ENCODE data around the gene ADAMTSL1.

The ADAMTSL1 gene

DNA sequence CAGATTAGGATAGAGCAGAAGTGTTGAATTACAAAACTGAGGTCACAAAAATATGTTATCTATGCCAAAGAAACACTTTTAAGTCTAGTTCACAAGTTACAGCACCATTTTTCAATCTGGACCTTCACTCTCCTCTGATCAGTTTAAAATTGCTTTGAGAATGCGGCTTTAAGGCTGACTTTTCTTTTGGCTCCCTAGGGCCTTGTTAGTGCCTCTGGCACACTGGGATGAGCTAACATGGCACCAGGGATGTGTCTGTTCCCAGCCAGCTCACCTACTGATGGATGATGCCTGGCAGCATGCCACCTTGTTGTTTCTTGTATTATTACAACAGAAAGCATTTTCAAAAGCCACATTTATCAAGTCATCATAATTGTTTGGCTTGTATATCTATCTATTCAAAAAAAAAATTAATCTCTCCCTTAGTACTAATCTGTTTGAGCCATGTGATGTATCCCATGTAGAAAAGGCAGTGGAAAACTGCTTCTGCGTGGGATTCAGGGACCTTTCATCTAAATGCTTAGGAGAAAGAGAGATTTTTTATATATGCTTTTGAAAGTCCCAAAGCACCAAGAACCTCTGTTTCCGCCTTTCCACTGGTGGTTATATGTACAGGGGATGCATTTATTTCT lies 46.6 kb downstream of the ADAMTSL1 start:
- Histone ChIP-seq H3K4me1 (ENCODE audit: control insufficient read depth in 5 of 5, insufficient read depth in 5 of 5, low read length in 5 of 5) (peaks cover 0 to 10% (median 6%) of the 10 kb centered on the region in 5 donors), H3K27me3 (ENCODE audit: control insufficient read depth in 5 of 5, insufficient read depth in 4 of 5, low read length in 5 of 5) (no peaks in the 10 kb centered on the region), H3K27ac (ENCODE audit: low read depth, low read length) (no peak overlapping the region), H3K36me3 (ENCODE audit: control insufficient read depth in 5 of 5, insufficient read depth in 5 of 5, low read length in 5 of 5) (no peaks in the 10 kb centered on the region), H3K4me3 (ENCODE audit: low read depth in 1 of 5, low read length in 5 of 5) (no peak overlapping the region), H3K9ac (ENCODE audit: low read length in 5 of 5) (no peak overlapping the region), H3K9me3 (ENCODE audit: control insufficient read depth in 5 of 5, low read length in 5 of 5) (no peaks in the 10 kb centered on the region)

DNA sequence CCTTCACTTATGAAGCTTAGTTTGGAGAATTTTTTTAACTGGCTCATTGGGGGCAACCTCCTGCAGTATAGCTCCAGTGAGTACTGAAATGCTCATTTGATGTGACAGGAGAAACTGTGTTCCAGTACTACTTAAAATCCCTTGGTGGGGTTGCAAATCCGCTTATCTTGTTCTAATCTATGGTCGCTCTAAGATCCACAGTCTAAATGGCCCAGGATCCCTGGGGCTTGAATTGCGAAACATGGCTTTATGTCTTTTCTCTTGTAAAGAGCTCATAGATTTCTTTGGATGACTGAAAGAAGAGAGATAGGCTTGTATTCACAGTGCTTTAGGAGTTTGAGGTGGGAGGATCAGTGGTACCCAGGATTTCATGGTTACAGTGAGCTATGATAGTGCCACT lies 52.7 kb downstream of the ADAMTSL1 start:
- no peak overlapping the region for H3K27ac ChIP-seq (ENCODE audit: low read depth, low read length)
- H3K27me3 ChIP-seq (ENCODE audit: control insufficient read depth in 5 of 5, insufficient read depth in 4 of 5, low read length in 5 of 5), result no peaks in the 10 kb centered on the region
- no peaks in the 10 kb centered on the region for H3K9me3 ChIP-seq (ENCODE audit: control insufficient read depth in 5 of 5, low read length in 5 of 5)
- no peaks in the 10 kb centered on the region for H3K36me3 ChIP-seq (ENCODE audit: control insufficient read depth in 5 of 5, insufficient read depth in 5 of 5, low read length in 5 of 5)
- H3K4me3 ChIP-seq (ENCODE audit: low read depth in 1 of 5, low read length in 5 of 5), result no peak overlapping the region
- no peaks in the 10 kb centered on the region for H3K4me1 ChIP-seq (ENCODE audit: control insufficient read depth in 5 of 5, insufficient read depth in 5 of 5, low read length in 5 of 5)
- H3K9ac ChIP-seq (ENCODE audit: low read length in 5 of 5), result no peak overlapping the region

DNA sequence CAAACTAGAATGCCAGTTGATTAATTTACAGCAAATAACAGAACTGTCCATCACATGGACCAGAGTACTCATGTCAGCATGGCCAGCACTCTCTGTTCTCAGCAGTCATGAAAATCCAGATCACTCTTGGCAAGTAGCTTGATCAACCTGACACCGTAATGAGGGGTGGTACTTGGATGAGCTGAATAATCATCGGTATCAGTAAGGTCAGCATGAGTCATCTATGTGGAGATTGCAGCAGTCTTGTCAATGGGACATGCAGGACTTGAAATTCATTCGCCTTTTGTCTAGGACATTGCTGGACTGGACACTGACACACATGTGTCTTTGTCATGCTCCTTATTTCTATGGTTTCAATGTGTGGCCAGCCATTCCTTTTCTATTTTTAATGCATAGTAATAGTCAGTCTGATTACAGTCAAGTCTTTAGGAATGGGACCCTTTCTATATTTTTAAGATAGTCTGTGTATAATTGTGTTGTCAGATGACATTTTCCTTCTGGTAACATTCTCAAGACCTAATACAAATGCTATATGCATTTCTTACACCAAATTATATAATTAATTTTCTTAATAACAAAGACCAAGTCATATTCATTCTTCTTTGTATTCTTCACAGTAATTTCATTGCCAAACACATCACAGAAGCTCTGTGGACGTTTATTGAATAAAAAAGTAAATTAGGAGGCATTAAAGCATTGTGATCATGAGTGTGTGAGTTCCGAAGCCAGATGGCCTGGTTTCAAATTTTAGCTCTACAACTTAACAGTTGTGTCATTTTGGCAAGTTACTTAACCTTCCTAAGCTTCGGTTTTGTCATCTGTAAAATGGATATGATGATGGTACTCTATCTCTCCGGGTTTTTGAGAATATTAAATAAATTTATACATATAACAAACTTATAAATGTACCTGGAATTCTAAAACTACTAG lies 57.4 kb downstream of the ADAMTSL1 start:
- Histone ChIP-seq H3K4me1 (ENCODE audit: control insufficient read depth in 5 of 5, insufficient read depth in 5 of 5, low read length in 5 of 5) (no peaks in the 10 kb centered on the region), H3K4me3 (ENCODE audit: low read depth in 1 of 5, low read length in 5 of 5) (no peak overlapping the region), H3K36me3 (ENCODE audit: control insufficient read depth in 5 of 5, insufficient read depth in 5 of 5, low read length in 5 of 5) (no peaks in the 10 kb centered on the region), H3K9ac (ENCODE audit: low read length in 5 of 5) (no peak overlapping the region), H3K27ac (ENCODE audit: low read depth, low read length) (no peak overlapping the region), H3K27me3 (ENCODE audit: control insufficient read depth in 5 of 5, insufficient read depth in 4 of 5, low read length in 5 of 5) (no peaks in the 10 kb centered on the region), H3K9me3 (ENCODE audit: control insufficient read depth in 5 of 5, low read length in 5 of 5) (peaks cover 0 to 15% (median 13%) of the 10 kb centered on the region in 5 donors)

- Histone ChIP-seq H3K9ac (ENCODE audit: low read length in 5 of 5) (no peak overlapping the region), H3K27me3 (ENCODE audit: control insufficient read depth in 5 of 5, insufficient read depth in 4 of 5, low read length in 5 of 5) (no peaks in the 10 kb centered on the region), H3K9me3 (ENCODE audit: control insufficient read depth in 5 of 5, low read length in 5 of 5) (peaks cover 0 to 15% (median 13%) of the 10 kb centered on the region in 5 donors), H3K4me3 (ENCODE audit: low read depth in 1 of 5, low read length in 5 of 5) (peak overlapping the region in 1 of 5 donors; percentile 11), H3K27ac (ENCODE audit: low read depth, low read length) (no peak overlapping the region), H3K4me1 (ENCODE audit: control insufficient read depth in 5 of 5, insufficient read depth in 5 of 5, low read length in 5 of 5) (no peaks in the 10 kb centered on the region), H3K36me3 (ENCODE audit: control insufficient read depth in 5 of 5, insufficient read depth in 5 of 5, low read length in 5 of 5) (no peaks in the 10 kb centered on the region)
Observed at GRCh38 chr9:18534611-18535010, 60.7 kb downstream of the ADAMTSL1 start.

DNA sequence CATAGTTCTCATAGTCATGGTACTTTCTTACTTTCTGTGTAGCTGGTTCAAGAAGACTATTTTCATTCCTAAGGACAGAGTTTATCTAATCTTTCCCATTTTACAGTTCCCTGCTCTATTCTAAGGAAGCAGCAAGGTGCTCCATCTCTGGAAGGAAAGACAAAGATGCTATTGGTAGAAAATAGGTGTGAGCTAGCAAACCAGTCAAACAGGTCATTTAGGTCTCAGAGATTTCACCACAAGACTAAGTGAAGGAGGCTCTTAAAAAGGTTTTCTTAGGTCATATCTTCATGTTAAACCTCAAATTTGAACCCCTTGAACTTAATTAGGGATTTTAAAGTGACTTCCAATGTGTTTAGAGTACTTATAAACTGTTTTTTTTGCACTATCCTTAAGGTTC lies 62.6 kb downstream of the ADAMTSL1 start:
- peaks cover 0 to 15% (median 13%) of the 10 kb centered on the region in 5 donors for H3K9me3 ChIP-seq (ENCODE audit: control insufficient read depth in 5 of 5, low read length in 5 of 5)

GRCh38 chr9:18539203-18539693 lies 65.3 kb downstream of the ADAMTSL1 start:
- Histone ChIP-seq H3K27ac (ENCODE audit: low read depth, low read length) (no peak overlapping the region), H3K27me3 (ENCODE audit: control insufficient read depth in 5 of 5, insufficient read depth in 4 of 5, low read length in 5 of 5) (no peaks in the 10 kb centered on the region), H3K36me3 (ENCODE audit: control insufficient read depth in 5 of 5, insufficient read depth in 5 of 5, low read length in 5 of 5) (no peaks in the 10 kb centered on the region), H3K9ac (ENCODE audit: low read length in 5 of 5) (no peak overlapping the region), H3K4me1 (ENCODE audit: control insufficient read depth in 5 of 5, insufficient read depth in 5 of 5, low read length in 5 of 5) (no peaks in the 10 kb centered on the region), H3K9me3 (ENCODE audit: control insufficient read depth in 5 of 5, low read length in 5 of 5) (peaks cover 0 to 15% (median 13%) of the 10 kb centered on the region in 5 donors), H3K4me3 (ENCODE audit: low read depth in 1 of 5, low read length in 5 of 5) (no peak overlapping the region)

More for the DNA sequence above, 62.6 kb downstream of the ADAMTSL1 start:
- Histone ChIP-seq H3K9ac (ENCODE audit: low read length in 5 of 5) (no peak overlapping the region), H3K27ac (ENCODE audit: low read depth, low read length) (no peak overlapping the region), H3K27me3 (ENCODE audit: control insufficient read depth in 5 of 5, insufficient read depth in 4 of 5, low read length in 5 of 5) (no peaks in the 10 kb centered on the region), H3K4me3 (ENCODE audit: low read depth in 1 of 5, low read length in 5 of 5) (no peak overlapping the region), H3K4me1 (ENCODE audit: control insufficient read depth in 5 of 5, insufficient read depth in 5 of 5, low read length in 5 of 5) (no peaks in the 10 kb centered on the region), H3K36me3 (ENCODE audit: control insufficient read depth in 5 of 5, insufficient read depth in 5 of 5, low read length in 5 of 5) (no peaks in the 10 kb centered on the region)

- H3K27me3 ChIP-seq (ENCODE audit: control insufficient read depth in 5 of 5, insufficient read depth in 4 of 5, low read length in 5 of 5), result no peaks in the 10 kb centered on the region
- no peak overlapping the region for H3K27ac ChIP-seq (ENCODE audit: low read depth, low read length)
- H3K9me3 ChIP-seq (ENCODE audit: control insufficient read depth in 5 of 5, low read length in 5 of 5), result no peaks in the 10 kb centered on the region
- H3K4me3 ChIP-seq (ENCODE audit: low read depth in 1 of 5, low read length in 5 of 5), result no peak overlapping the region
- no peaks in the 10 kb centered on the region for H3K4me1 ChIP-seq (ENCODE audit: control insufficient read depth in 5 of 5, insufficient read depth in 5 of 5, low read length in 5 of 5)
- no peaks in the 10 kb centered on the region for H3K36me3 ChIP-seq (ENCODE audit: control insufficient read depth in 5 of 5, insufficient read depth in 5 of 5, low read length in 5 of 5)
- H3K9ac ChIP-seq (ENCODE audit: low read length in 5 of 5), result no peak overlapping the region
Observed at GRCh38 chr9:18542837-18543405, 69.0 kb downstream of the ADAMTSL1 start.

DNA sequence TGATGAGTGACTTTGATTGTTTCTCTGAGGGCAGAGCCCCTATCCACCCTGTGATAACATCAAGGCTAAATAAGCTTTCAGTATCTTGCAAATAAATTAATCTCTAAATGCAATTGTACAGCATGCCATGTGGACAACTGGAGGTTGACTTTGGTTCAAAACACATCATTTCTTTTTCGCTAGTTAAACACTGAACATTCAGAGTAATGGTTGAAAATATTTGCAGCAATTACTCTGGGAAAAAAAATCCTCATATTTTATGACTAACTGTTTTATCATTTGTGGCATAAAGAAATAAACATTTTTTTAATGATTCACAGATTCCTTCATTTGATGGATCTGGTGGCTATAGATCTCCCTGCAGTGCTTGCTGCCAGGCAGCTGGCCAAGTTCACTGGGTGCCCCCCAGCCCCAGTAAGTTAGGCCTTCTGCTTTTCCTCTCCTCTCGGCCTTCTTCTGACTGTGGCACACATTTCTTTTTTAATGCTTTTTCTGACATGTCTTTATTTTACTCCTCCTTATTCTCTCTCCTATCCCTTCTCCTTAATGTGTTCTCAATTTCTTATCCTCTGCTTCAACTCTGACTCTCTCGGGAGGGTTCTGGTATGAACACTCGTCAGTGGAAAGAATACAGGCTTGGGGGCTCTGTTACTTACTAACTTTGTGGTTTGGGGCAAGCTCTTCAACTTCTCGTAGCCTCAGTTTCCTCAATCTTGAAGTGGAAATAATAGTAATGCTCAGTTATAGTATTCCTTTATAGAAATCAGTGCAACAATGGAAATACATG lies 69.6 kb downstream of the ADAMTSL1 start:
- Histone ChIP-seq H3K9me3 (ENCODE audit: control insufficient read depth in 5 of 5, low read length in 5 of 5) (no peaks in the 10 kb centered on the region), H3K4me3 (ENCODE audit: low read depth in 1 of 5, low read length in 5 of 5) (no peak overlapping the region), H3K4me1 (ENCODE audit: control insufficient read depth in 5 of 5, insufficient read depth in 5 of 5, low read length in 5 of 5) (no peaks in the 10 kb centered on the region), H3K9ac (ENCODE audit: low read length in 5 of 5) (no peak overlapping the region), H3K36me3 (ENCODE audit: control insufficient read depth in 5 of 5, insufficient read depth in 5 of 5, low read length in 5 of 5) (no peaks in the 10 kb centered on the region), H3K27me3 (ENCODE audit: control insufficient read depth in 5 of 5, insufficient read depth in 4 of 5, low read length in 5 of 5) (no peaks in the 10 kb centered on the region), H3K27ac (ENCODE audit: low read depth, low read length) (no peak overlapping the region)

- Histone ChIP-seq H3K9ac (ENCODE audit: low read length in 5 of 5) (no peak overlapping the region), H3K4me3 (ENCODE audit: low read depth in 1 of 5, low read length in 5 of 5) (no peak overlapping the region), H3K9me3 (ENCODE audit: control insufficient read depth in 5 of 5, low read length in 5 of 5) (no peaks in the 10 kb centered on the region), H3K27me3 (ENCODE audit: control insufficient read depth in 5 of 5, insufficient read depth in 4 of 5, low read length in 5 of 5) (no peaks in the 10 kb centered on the region), H3K27ac (ENCODE audit: low read depth, low read length) (no peak overlapping the region), H3K4me1 (ENCODE audit: control insufficient read depth in 5 of 5, insufficient read depth in 5 of 5, low read length in 5 of 5) (no peaks in the 10 kb centered on the region), H3K36me3 (ENCODE audit: control insufficient read depth in 5 of 5, insufficient read depth in 5 of 5, low read length in 5 of 5) (no peaks in the 10 kb centered on the region)
Observed at GRCh38 chr9:18544456-18544855, 70.5 kb downstream of the ADAMTSL1 start.

Measured in subcutaneous abdominal adipose tissue (tissue), 5 donors.